Neuronal stem cell (in vitro differentiated cells): Measurements from ENCODE around the gene SLC26A4.

ENCODE experiments used
- DNase-seq: peaks from one replicate; pipeline ENCODE4 v3.0.0-alpha.2; 2013; ENCODE audit warnings: low spot score
- H2AFZ ChIP-seq: one replicate; pipeline ENCODE4 v1.6.1; 2013; ENCODE audit warnings: mild to moderate bottlenecking, low read length, inconsistent platforms
- H2AK5ac ChIP-seq: 2 replicates; pipeline ENCODE4 v1.6.1; 2013; ENCODE audit warnings: low read depth, mild to moderate bottlenecking, inconsistent platforms, low read length, moderate library complexity, mixed read lengths
- H2BK120ac ChIP-seq: 2 replicates; pipeline ENCODE4 v1.6.1; 2013; ENCODE audit warnings: low read depth, mild to moderate bottlenecking, inconsistent platforms, low read length, moderate library complexity, mixed read lengths
- H2BK12ac ChIP-seq: one replicate; pipeline ENCODE4 v1.6.1; 2013; ENCODE audit warnings: low read length, inconsistent platforms
- H2BK15ac ChIP-seq: 2 replicates; pipeline ENCODE4 v1.6.1; 2013; ENCODE audit warnings: mild to moderate bottlenecking, low read length, inconsistent platforms, mixed read lengths
- H2BK5ac ChIP-seq: one replicate; pipeline ENCODE4 v1.6.1; 2013; ENCODE audit warnings: inconsistent platforms, mild to moderate bottlenecking, low read length, moderate library complexity
- H3K14ac ChIP-seq: one replicate; pipeline ENCODE4 v1.6.1; 2013; ENCODE audit warnings: low read length, inconsistent platforms
- H3K18ac ChIP-seq: 2 replicates; pipeline ENCODE4 v1.6.1; 2013; ENCODE audit warnings: low read length, inconsistent platforms
- H3K23ac ChIP-seq: 2 replicates; pipeline ENCODE4 v1.6.1; 2013; ENCODE audit warnings: low read depth, mild to moderate bottlenecking, mixed read lengths, low read length, inconsistent platforms; ENCODE audit not compliant: poor library complexity
- H3K27ac ChIP-seq: replicated peaks from 3 replicates; pipeline ENCODE4 v1.5.1; 2013; ENCODE audit warnings: low read length, inconsistent platforms
- H3K27me3 ChIP-seq, 3 experiments: 2 replicates each; pipeline ENCODE4 v1.6.1; 2013; ENCODE audit warnings: low read length in 3 of 3, mild to moderate bottlenecking in 2 of 3, inconsistent platforms in 1 of 3, low read depth in 1 of 3, mixed read lengths in 1 of 3, moderate library complexity in 1 of 3; ENCODE audit not compliant: control insufficient read depth in 3 of 3, insufficient read depth in 3 of 3
- H3K36me3 ChIP-seq, 2 donors: replicated peaks in 1 of 2; 2 replicates each; pipeline ENCODE4 v1.6.1; 2013; ENCODE audit warnings: low read length in 2 of 2; ENCODE audit not compliant: control insufficient read depth in 2 of 2, insufficient read depth in 2 of 2
- H3K4ac ChIP-seq: 2 replicates; pipeline ENCODE4 v1.6.1; 2013; ENCODE audit warnings: inconsistent platforms, mild to moderate bottlenecking, low read length, moderate library complexity
- H3K4me1 ChIP-seq, 2 donors: 1 replicate in 1 of 2; 2 replicates in 1 of 2; pipeline ENCODE4 v1.6.1; 2013; ENCODE audit warnings: low read length in 2 of 2, low read depth in 1 of 2; ENCODE audit not compliant: control insufficient read depth in 2 of 2, insufficient read depth in 1 of 2
- H3K4me2 ChIP-seq: one replicate; pipeline ENCODE4 v1.6.1; 2013; ENCODE audit warnings: mild to moderate bottlenecking, low read length, inconsistent platforms; ENCODE audit not compliant: insufficient read depth, poor library complexity, severe bottlenecking
- H3K4me3 ChIP-seq, 2 donors: 2 replicates each; pipeline ENCODE4 v1.5.1; 2013; ENCODE audit warnings: low read length in 2 of 2, mild to moderate bottlenecking in 2 of 2, inconsistent platforms in 1 of 2, moderate library complexity in 1 of 2
- H3K79me1 ChIP-seq: one replicate; pipeline ENCODE4 v1.6.1; 2013; ENCODE audit warnings: low read depth, mild to moderate bottlenecking, inconsistent platforms, low read length, moderate library complexity
- H3K9ac ChIP-seq: one replicate; pipeline ENCODE4 v1.6.1; 2013; ENCODE audit warnings: mild to moderate bottlenecking, low read depth, low read length, inconsistent platforms; ENCODE audit not compliant: poor library complexity
- H3K9me3 ChIP-seq, 2 donors: replicated peaks in 1 of 2; 2 replicates each; pipeline versions ENCODE3 to v1.6.1; 2013; ENCODE audit warnings: low read length in 2 of 2, mild to moderate bottlenecking in 2 of 2, inconsistent platforms in 1 of 2, low read depth in 1 of 2, mixed read lengths in 1 of 2, moderate library complexity in 1 of 2; ENCODE audit not compliant: control insufficient read depth in 2 of 2, insufficient read depth in 1 of 2
- H4K8ac ChIP-seq: one replicate; pipeline ENCODE4 v1.6.1; 2013; ENCODE audit warnings: low read depth, mild to moderate bottlenecking, inconsistent platforms, low read length, moderate library complexity
- H4K91ac ChIP-seq: one replicate; pipeline ENCODE4 v1.6.1; 2013; ENCODE audit warnings: low read length, low read depth, mild to moderate bottlenecking, inconsistent platforms; ENCODE audit not compliant: poor library complexity
- WGBS, 2 donors: extraction: QIAGEN DNeasy Blood & Tissue Kit; methylation state at CpG; one replicate each; pipeline ENCODE4 v1.1.7; 2013; ENCODE audit warnings: missing lambda C conversion rate in 2 of 2, mixed read lengths in 1 of 2; ENCODE audit not compliant: insufficient read length in 2 of 2, insufficient replicate concordance in 1 of 2; ENCODE audit errors: extremely low coverage in 2 of 2; 5-methylcytosine and 5-hydroxymethylcytosine counted together

SLC26A4 gene

GRCh38 chr7:107703219-107703618 is 42.6 kb downstream of the SLC26A4 start:
- H3K9ac ChIP-seq, result no peak overlapping the region
- H3K79me1 ChIP-seq, result no peaks in the 10 kb centered on the region
- no peak for DNase-seq
- H3K4ac ChIP-seq, result no peak overlapping the region
- H3K27me3 ChIP-seq, result peaks cover 0 to 20% (median 0%) of the 10 kb centered on the region in 3 experiments
- no peak overlapping the region for H2AFZ ChIP-seq
- H3K14ac ChIP-seq, result no peak overlapping the region
- H3K4me3 ChIP-seq, result no peak overlapping the region
- H2BK5ac ChIP-seq, result no peak overlapping the region
- H3K18ac ChIP-seq, result no peak overlapping the region
- no peak overlapping the region for H2BK15ac ChIP-seq
- no peak overlapping the region for H4K91ac ChIP-seq
- no peaks in the 10 kb centered on the region for H3K9me3 ChIP-seq
- H2AK5ac ChIP-seq, result no peak overlapping the region
- no peak overlapping the region for H4K8ac ChIP-seq
- no peak overlapping the region for H2BK12ac ChIP-seq
- H3K36me3 ChIP-seq, result no peaks in the 10 kb centered on the region
- H3K4me1 ChIP-seq, result peaks cover 0 to under 1% of the 10 kb centered on the region in 2 donors
- H2BK120ac ChIP-seq, result no peak overlapping the region
- H3K23ac ChIP-seq, result no peak overlapping the region
- no peak overlapping the region for H3K27ac ChIP-seq
- no peak overlapping the region for H3K4me2 ChIP-seq

DNA sequence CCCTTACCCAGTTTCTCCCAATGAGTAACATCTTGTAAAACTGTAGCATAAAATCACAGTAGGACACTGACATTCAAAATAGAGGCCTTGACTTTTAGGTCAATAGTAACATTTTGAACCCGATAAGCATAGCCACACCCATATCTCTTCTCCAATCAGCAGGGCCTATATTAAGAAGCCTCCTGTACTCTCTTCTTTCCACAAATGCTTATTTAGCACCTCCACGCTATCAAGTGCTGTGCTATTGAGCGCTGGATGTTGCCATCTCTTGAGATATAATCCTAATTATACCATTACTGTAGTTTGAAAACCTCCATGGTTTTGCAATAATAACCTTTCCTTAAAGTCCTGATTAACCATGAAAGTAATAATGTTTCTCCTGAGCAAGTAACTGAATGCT is 43.2 kb downstream of the SLC26A4 start:
- no peak overlapping the region for H3K4me3 ChIP-seq
- no CpG with 5 or more reads among the region's 3 CpGs for WGBS, 2 donors
- H2AK5ac ChIP-seq, result no peak overlapping the region
- H2AFZ ChIP-seq, result no peak overlapping the region
- no peak overlapping the region for H3K9ac ChIP-seq
- H3K18ac ChIP-seq, result no peak overlapping the region
- H3K4me1 ChIP-seq, result no peaks in the 10 kb centered on the region
- H4K91ac ChIP-seq, result no peak overlapping the region
- DNase-seq, result no peak
- H3K36me3 ChIP-seq, result no peaks in the 10 kb centered on the region
- H3K4ac ChIP-seq, result no peak overlapping the region
- H3K14ac ChIP-seq, result no peak overlapping the region
- no peak overlapping the region for H3K27ac ChIP-seq
- no peak overlapping the region for H2BK12ac ChIP-seq
- no peak overlapping the region for H3K23ac ChIP-seq
- H3K27me3 ChIP-seq, result peaks cover 0 to 20% (median 0%) of the 10 kb centered on the region in 3 experiments
- H3K9me3 ChIP-seq, result no peaks in the 10 kb centered on the region
- H2BK5ac ChIP-seq, result no peak overlapping the region
- no peak overlapping the region for H2BK15ac ChIP-seq
- H3K79me1 ChIP-seq, result no peaks in the 10 kb centered on the region
- H2BK120ac ChIP-seq, result no peak overlapping the region
- no peak overlapping the region for H3K4me2 ChIP-seq
- H4K8ac ChIP-seq, result no peak overlapping the region

DNA sequence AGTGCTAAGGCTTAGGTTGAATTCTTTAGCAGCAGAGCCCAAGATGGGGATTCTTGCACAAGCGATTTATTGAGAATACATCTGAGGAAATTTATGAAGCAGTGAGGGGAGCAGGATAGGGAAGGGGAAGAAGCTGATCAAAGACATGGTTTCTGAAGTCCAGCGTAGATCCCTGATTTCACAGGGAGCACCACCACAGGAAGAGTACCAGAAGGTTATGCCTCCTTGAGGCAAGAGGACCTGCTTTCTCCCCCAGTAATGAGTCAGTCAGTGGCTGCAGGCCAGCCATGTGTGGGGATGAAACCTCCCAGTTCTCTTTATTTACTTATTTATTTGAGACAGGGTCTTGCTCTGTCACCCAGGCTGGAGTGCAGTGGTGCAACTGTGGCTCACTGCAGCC is 48.3 kb downstream of the SLC26A4 start:
- Histone ChIP-seq H4K91ac (no peak overlapping the region), H3K4me2 (no peak overlapping the region), H3K9me3 (no peaks in the 10 kb centered on the region), H3K9ac (no peak overlapping the region), H3K14ac (no peak overlapping the region), H2BK120ac (no peak overlapping the region), H3K4me1 (no peaks in the 10 kb centered on the region), H3K79me1 (no peaks in the 10 kb centered on the region), H2BK12ac (no peak overlapping the region), H3K4me3 (no peak overlapping the region), H2BK5ac (no peak overlapping the region), H2BK15ac (no peak overlapping the region), H3K18ac (no peak overlapping the region), H3K36me3 (no peaks in the 10 kb centered on the region), H2AFZ (no peak overlapping the region), H3K23ac (no peak overlapping the region), H2AK5ac (no peak overlapping the region), H3K27ac (no peak overlapping the region), H4K8ac (no peak overlapping the region), H3K27me3 (peaks cover 0 to 10% (median 0%) of the 10 kb centered on the region in 3 experiments), H3K4ac (no peak overlapping the region)
- no peak for DNase-seq
- no CpG with 5 or more reads among the region's 2 CpGs for WGBS, 2 donors

DNA sequence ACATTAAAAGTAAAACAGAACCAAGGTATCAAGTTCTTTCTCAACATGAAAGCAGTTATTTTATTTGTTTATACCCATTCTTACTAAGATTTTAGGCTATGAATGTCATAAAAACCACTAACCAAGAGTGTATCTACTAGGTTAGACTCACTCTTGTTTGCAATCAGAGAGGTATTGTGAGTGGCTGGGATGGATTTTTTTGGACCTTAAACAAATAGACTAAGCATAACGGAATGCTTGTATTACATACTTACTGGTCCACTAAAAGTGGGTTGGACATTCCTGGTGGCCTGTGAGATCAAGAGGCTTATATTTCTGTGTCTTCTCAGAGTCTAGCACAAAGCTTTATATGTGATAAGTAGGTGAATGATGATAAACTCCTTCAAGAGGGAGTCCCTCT is 50.7 kb downstream of the SLC26A4 start:
- Histone ChIP-seq H4K91ac (no peak overlapping the region), H3K27ac (no peak overlapping the region), H3K9ac (no peak overlapping the region), H2AK5ac (no peak overlapping the region), H3K36me3 (no peaks in the 10 kb centered on the region), H3K9me3 (no peaks in the 10 kb centered on the region), H2AFZ (no peak overlapping the region), H3K18ac (no peak overlapping the region), H2BK120ac (no peak overlapping the region), H3K4me2 (no peak overlapping the region), H3K23ac (no peak overlapping the region), H3K27me3 (no peaks in the 10 kb centered on the region), H4K8ac (no peak overlapping the region), H2BK12ac (no peak overlapping the region), H2BK15ac (no peak overlapping the region), H3K4ac (no peak overlapping the region), H3K79me1 (no peaks in the 10 kb centered on the region), H2BK5ac (no peak overlapping the region), H3K4me3 (no peak overlapping the region), H3K4me1 (no peaks in the 10 kb centered on the region), H3K14ac (no peak overlapping the region)
- no CpG with 5 or more reads among the region's 1 CpG for WGBS, 2 donors
- no peak for DNase-seq
